Activated T-cell treated with anti-CD3 and anti-CD28 coated beads for 48 hours (primary cell): ENCODE results near the gene TDP2.
"Not testable (repeated sequence)": the region's sequence is repeated elsewhere in the genome, so short reads cannot be mapped to it uniquely, and the experiment has no call there.

ENCODE experiments used
- DNase-seq: peaks from one replicate; pipeline ENCODE4 v3.0.0-alpha.2; 2020; ENCODE audit warnings: low read depth

Gene TDP2

DNA sequence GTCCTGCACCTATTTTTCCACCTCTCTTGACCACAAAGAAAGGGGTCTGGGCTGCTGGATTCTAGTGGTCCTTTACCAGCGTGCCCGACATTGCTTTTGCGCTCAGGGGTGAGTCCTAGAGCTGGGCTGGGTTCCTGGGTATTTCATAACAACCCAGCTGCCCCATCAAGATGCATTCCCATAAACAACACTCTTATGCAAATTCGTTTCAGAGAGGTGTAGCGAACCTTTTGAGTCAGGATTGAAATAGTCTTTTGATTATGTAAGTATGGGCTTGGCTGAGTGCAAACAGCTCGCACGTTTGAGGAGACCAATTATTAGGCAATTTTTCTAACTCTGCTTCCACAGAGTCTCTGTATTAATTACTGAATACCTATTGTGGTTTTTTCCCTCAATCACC is 13.9 kb upstream of the TDP2 start:
- no peak for DNase-seq

DNA sequence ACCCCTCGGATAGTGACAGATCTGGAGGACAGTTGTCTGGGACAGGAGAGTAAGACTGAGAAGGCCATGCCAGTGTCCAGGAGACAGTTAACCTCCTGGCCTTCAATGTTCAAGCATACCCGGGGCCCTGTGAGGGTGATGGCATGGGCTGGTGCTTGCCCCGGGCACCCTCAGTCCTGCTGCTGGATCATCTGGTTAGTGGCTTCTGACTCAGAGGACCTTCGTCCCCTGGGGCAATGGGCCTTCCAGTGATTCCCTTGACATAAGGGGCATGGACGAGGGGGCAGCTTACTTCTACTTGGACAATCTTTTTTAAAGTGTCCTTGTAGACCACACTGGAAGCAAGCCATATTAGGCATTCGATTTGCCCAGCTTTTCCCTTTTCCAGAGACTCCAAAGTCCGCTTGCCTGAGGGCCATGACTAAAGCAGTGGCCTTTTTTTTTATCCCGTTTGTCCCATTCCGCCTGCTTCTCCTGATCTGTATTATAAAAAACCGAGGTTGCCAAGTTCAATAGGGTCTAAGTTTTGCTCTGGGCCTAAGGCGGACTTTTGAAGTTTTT is 12.2 kb upstream of the TDP2 start:
- DNase-seq = not testable (repeated sequence)

DNA sequence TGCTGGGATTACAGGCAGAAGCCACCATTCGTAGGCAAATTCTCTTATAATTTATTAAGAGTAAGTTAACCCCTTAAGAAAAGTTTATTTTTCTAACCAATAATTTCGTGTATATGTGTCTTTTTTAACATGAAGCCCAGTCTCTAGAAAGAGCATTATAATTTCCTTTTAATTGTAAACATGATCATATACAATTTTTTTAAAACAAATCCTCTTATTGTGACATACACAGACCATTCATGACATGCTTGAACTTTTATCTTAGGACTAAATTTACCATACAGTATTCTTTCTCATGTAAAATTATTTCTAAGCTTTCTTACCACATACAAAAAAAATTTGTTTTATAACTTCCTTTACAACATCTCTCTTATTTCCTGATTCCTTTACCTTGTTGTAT is 6.9 kb upstream of the TDP2 start:
- no peak for DNase-seq

DNA sequence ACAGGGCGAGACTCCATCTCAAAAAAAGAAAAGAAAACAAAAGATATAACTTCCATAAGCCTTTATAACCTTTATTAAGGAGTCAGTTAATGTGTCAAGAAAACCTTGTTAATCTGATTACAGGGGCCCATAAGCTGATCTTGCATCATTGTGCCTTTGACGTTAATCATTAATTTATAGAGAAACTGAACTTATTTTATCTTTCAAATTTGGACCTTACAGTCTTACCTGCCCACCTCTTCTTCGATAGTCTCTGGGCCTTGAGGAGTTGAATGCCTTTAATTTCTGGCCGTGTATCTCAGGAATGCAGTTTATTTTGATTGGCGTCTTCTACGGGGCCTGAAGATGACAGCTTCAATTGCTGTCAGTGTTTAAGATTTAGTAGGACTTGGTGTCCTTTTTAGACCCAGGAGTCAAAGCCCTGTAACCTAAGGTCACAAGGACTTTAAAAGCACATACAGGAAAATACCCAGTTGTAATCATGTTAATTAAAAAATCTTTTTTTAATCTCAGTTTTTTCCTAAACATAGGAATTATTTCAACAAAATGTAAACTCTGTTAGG is 6.0 kb upstream of the TDP2 start:
- DNase-seq = no peak

DNA sequence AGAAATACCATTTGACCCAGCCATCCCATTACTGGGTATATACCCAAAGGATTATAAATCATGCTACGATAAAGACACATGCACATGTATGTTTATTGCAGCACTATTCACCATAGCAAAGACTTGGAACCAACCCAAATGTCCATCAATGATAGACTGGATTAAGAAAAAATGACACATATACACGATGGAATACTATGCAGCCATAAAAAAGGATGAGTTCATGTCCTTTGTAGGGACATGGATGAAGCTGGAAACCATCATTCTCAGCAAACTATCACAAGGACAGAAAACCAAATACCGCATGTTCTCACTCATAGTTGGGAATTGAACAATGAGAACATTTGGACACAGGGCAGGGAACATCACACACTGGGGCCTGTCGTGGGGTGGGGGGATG is 4.4 kb upstream of the TDP2 start:
- not testable (repeated sequence) for DNase-seq

DNA sequence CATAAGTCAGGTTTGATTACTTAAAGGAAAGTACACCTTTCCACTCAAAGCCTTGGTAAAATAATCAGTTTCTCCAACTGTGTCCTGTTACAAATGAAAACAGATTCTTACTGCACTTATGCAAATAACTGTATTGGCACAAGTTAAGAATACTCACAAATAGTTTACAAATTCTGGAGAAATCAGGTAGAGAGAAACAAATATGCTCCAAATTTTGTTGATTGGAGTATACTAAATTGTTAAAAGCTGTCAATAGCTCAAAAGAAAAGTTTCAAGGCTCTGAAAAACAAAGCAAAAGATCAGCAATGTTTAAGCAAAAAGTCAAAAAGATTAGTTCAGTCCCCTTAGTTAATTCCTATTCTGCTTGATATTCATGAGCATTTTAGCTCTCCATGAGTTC is 3.8 kb upstream of the TDP2 start:
- DNase-seq = not testable (repeated sequence)

DNA sequence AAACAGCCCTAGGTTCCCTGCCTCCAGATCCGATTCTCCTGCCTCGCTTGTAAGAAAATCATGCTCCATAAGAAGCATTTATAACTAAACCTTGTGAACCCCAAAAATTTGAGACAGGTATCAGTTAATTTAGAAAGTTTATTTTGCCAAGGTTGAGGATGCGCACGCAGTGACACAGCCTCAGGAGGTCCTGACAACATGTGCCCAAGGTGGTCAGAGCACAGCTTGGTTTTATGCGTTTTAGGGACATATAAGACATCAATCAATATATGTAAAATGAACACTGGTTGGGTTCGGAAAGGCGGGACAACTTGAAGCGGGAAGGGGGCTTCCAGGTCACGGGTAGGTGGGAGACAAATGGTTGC is 2.3 kb upstream of the TDP2 start:
- DNase-seq = no peak

DNA sequence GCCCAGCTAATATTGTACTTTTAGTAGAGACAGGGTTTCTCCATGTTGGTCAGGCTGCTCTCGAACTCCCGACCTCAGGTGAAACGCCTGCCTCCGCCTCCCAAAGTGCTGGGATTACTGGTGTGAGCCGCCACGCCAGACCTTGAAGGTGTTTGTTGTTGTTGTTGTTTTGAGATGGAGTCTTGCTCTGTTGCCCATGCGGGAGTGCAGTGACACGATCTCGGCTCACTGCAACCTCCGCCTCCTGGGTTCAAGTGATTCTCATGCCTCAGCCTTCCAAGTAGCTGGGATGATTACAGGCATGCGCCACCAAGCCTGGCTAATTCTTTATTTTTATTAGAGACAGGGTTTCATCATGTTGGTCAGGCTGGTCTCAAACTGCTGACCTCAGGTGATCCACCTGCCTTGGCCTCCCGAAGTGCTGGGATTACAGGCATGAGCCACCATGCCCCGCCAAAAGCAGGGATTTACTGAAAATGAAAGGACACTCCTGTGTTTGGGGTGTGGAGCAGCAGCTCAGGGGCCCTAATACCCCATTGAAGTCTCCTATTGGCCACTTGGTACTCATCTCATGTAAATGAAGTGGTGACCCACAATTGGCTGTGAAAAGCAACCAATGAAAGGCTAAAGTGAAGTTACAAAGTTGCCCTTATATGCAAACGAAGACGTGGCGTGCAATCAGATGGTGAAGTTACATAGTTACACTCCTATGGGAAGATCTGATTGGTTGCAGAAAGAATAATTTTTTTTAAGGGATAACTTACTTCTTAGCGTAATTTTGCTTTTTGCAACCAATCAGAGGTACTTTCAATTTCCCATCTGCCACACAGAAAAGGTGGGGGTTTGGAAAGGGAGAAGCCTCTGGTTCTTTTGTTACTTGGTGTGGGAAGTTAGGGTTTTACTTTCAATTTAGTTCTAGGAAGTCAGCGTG is 1.6 kb upstream of the TDP2 start:
- DNase-seq = not testable (repeated sequence)

DNA sequence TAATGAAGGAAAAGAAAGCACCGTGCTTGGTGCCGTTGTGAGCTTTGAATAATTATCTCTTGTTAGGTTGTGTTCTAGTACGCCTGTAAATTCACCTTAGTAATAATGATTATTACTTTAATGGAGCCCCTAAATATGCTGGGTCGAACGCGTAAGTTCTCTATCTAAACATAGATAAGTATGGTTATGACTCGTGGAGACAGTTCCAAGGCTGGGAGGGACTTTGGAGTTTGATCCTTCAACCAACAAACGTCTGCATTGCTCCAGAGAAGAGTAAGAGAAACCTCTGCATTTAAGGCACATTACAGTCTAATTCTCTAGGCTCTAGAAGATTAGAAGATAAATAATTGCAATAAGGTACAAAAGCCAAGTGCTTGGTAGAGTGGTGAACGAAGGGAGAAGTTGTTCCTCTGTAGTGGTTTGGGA is 692 bp upstream of the TDP2 start:
- no peak for DNase-seq

DNA sequence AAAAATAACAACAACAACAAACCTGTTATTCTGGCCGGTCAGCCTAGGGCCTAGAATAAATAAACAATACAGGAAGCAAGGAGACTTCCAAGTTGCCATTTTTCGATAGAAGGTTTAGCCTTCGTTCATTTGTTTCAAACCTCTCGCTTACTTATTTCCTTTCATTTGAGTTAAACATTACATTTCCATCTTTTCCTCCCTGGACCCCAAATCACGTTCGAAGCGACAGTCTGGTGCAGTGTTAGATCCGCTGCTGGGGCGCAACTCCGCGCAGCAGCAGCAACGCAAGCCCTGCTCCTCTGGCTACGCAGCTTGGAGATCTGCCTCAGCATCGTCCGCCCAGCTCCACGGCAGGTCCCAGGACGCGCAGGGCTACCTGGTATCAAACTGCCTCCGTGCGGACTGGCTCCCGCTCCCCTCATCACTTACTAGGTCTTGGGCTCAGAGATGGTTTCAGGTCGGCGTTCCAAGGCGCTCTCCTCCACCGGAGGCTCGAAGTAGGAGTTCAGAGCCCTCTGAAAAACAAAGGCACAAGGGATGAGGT is 530 bp downstream of the TDP2 start:
- DNase-seq = peak; percentile 17

DNA sequence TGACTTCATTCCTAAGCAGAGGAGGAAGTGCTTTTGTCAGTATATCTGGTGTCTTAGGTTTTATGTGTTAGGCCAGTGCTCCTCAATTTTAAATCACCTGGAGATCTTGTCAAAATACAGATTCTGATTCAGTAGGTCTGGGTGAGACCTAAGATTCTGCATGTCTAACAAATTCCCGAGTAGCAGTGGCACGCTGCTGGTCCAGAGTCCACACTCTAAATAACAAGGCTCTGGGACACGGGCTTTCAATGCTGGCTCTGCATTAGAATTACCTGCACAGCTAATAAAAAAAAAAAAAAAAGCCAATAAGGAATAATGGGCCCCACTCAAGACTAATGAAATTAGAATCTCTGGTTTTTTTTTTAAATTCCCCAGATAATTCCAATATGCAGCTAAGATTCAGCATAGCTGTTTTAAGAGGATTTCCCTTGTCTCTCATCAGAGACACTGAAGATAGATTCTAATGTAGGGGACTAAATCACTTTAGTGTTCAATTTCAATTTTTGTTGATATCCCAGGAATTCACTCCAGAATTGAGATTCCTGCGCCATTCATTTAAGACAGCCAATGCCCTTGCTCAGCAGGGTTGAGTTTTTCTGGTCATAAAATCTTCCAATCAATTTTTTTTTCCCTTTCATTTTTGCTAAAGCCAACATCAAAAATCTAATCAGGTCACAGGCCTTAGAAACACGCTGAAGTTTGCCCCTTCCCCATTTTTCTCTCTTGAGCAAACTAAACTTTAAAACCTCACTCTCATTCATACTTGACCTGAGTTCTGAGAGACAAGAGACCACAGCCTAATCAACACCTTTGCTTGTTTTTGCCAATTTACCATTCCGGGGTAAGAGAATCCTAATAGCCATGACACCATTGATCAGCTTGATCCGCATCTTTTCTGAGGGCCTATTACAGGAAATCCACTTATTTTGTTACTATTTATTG is 2.4 kb downstream of the TDP2 start:
- DNase-seq = no peak

DNA sequence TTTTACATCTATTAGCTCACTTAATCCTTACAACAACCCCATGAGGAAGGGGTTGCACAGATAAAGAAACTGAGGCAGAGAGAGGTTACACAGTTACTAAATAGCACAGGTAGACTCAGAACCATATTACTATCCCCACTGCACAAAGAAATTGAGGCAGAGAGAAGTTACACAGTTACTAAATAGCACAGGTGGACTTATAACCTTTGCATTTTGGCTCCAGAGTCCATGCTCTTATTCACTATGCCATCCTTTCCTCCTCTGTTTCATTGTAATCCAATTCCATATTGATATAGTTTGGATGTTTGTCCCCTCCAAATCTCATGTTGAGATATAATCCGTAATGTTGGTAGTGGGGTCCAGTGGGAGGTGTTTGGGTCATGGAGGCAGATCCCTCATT is 3.5 kb downstream of the TDP2 start:
- DNase-seq = no peak

DNA sequence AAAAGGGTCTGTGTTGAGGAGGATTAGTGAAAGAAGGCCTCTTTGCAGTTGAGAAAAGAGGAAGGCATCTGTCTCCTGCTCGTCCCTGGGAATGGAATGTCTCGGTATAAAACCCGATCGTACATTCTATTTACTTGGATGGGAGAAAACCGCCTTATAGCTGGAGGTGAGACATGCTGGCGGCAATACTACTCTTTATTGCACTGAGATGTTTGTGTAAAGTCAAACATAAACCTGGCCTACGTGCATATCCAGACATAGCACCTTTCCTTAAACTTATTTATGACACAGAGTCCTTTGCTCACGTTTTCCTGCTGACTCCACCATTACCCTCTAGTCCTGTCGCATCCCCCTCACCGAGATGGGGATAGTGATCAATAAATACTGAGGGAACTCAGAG is 4.5 kb downstream of the TDP2 start:
- no peak for DNase-seq

DNA sequence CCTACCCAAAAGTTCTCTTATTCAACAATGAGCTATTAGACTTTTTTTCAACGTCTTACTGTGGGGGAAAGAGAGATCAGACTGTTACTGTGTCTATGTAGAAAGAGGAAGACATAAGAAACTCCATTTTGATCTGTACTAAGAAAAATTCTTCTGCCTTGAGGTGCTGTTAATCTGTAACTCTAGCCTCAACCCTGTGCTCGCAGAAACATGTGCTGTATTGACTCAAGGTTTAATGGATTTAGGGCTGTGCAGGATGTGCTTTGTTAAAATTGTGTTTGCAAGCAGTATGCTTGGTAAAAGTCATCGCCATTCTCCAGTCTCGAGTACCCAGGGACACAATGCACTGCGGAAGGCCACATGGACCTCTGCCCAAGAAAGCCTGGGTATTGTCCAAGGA is 4.9 kb downstream of the TDP2 start:
- DNase-seq = not testable (repeated sequence)

DNA sequence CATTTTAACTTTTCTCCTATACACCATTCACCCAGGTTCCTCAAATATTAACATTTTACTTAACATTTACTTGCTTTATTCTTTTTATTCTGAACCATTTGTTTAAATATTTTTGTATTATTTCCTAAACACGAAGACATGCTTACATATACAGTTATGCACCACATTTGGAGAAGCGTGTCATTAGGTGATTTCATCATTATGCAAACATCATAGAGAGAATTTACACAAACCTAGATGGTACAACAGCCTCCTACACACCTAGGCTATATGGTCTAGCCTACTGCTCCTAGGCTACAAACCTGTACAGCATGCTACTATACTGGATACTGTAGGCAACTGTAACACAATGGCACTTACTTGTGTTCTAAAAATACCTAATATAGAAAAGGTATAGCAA is 6.6 kb downstream of the TDP2 start:
- DNase-seq = no peak

DNA sequence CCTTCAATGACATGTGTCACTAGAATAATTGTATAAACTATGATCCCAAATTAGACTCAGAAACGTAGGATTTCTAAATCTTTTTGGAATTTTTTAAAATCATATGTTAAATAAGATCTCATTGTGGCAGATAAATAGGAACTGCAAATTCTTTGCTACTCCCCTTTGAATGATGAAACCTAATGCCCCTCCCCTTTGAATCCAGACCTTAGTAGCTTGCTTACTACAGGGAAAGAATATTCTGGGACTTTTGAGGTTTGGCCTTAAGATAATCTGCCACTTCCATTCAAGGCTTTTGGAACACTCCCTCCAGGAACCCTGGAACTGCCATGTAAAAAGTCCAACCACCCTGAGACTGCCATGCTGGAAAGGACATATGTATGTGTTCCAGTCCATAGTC is 7.1 kb downstream of the TDP2 start:
- DNase-seq = no peak

DNA sequence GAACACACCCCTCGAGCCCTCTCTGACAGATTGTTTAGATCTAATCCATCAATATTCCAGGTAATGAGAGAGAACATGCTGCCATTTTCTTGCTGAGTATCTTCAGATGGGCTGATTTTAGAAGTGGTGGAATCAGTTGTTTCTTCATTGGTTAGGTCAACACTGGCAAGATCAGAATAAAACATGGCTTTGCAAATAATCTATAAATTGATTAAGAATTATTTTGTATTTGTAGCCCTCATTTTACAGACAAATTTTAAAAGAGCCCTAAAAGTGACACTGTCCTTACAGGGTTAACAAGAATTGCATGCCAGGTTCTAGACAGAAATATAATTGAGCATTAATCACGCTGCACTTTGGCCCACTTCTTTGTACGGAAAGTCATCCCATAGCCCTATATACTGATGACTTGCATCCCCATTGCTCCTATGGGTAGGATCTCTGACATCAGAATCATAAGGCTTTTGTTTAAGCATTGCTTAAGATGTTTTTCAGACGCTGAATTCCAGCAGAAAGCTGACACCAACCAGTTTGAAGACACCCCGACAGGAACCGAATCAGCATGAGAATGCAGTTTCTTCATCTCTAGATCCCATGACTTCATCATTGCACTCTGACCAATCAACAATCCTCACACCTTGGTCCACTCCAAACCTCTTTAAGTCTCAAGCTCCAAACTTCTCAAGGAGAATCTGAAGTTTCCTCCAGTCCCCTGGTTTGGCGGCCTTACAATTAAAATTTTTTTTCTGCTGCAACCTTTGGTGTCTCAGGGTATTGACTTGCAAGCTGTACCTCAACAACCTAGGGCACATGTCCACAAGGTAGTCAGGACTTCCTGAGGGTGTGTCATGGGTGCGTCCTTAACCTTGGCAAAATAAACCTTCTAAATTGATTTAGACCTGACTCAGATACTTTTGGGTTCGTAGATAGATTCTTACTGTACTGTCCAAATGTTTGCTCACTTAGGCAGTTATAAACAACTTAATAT is 7.8 kb downstream of the TDP2 start:
- DNase-seq = no peak

DNA sequence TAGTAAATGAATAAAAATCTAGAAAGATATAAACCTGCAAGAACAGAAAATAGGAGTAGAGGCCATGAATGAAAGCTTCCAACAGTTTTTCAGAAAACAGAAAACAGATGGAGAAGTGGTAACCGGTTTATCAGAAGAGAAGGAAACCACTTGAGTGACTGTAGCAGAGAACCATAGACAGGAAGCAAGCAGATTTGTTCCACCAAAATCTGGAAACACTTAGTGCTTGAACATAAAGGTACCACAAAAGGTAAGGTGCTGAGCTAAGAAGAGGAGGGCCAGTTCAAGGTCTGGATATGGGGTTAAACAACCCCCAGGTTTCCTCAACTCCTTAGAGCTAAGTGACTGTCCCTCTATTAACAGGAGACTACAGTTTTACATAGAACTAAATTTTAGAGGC is 11.5 kb downstream of the TDP2 start:
- no peak for DNase-seq

DNA sequence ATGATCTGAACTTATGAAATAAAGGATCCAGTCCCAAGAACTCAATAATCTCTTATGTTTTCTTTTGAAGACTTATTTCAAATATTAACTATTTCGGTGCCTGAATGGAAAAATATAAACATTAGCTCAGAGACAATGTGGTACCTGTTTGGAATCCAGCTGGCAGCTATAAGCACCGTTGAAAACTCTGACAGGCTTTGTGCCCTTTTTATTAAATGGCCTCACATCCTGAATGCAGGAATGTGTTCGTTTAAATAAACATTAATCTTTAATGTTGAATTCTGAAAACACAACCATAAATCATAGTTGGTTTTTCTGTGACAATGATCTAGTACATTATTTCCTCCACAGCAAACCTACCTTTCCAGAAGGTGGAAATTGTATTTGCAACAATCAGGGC is 16.3 kb downstream of the TDP2 start:
- DNase-seq = no peak

DNA sequence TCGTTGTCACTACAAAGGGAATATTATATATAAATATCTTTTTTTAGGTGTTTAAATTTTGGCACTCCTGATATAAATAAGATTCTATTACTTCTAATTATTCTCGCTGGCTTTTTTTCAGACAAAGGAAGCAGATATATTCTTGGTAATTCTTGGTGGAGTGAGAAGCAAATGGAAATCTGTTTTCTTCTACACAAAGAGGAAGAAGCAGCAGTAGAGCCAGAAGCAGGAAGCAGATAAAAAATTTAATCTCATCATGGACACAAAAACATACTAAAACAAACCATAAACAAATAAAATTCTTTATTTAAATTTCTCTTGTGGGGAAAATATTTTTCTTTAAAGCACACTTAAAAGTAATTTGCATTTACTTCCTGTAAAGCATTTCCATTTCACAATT is 17.0 kb downstream of the TDP2 start:
- DNase-seq = no peak

DNA sequence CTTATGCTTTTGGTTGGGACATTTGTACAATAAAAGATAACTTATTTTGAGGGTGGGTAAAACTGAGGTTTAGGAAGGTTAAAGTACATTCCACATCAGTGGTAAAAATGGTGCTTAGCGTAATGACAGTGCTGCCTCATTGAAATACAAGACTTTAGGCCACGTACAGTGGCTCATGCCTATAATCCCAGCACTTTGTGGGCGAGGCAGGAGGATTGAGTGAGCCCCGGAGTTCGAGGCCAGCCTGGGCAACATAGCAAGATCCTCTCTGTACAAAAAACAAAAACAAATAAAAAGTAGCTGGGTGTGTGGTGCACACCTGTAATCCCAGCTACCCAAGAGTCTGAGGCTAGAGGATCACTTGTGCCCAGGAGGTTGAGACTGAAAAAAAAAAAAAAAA is 18.4 kb downstream of the TDP2 start:
- no peak for DNase-seq
